Measurements from ENCODE around the gene PCDHGA1. TPM values are rescaled to one million over a fixed set of nuclear protein-coding genes. Genes with fewer than 3 reads are reported as not detected.

PCDHGA1 gene
- polyA plus RNA-seq, 1 donor (not counting 4 experiments of a cell fraction or from before 2014, with no cell fraction given) = 0.09 TPM

DNA sequence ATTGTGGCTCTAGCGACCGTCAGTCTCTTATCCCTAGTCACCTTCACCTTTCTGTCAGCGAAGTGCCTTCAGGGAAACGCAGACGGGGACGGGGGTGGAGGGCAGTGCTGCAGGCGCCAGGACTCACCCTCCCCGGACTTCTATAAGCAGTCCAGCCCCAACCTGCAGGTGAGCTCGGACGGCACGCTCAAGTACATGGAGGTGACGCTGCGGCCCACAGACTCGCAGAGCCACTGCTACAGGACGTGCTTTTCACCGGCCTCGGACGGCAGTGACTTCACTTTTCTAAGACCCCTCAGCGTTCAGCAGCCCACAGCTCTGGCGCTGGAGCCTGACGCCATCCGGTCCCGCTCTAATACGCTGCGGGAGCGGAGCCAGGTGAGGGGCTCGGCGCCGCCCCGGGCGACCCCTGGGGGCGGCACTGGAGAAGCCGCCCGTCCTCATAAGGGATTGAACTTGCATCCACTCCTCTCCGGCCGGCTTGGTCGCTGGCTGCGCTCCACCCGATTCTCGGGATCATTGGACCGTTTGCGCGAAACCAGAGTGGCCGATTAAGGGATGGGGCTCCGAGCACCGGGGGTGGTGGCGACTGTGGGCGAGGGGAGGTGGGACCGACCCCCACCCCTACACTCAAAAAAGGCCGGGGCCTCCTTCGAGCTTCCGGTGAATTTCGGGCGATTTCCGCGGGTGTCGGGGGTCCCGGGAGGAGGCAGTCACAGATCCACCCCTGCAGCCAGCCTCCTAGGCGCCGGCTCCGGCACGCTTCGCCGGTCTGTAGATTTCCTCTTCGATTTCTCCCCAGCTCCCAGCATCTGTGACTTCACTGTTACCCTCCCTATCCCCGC, 161.2 kb downstream of the PCDHGA1 start:
- Histone ChIP-seq H4K20me1 (ENCODE audit: control insufficient read depth, extremely low read depth, insufficient read depth, low read length) (no peaks in the 10 kb centered on the region), H2AFZ (ENCODE audit: control insufficient read depth, low read length) (no peak overlapping the region), H3K27ac (ENCODE audit: control insufficient read depth, insufficient read depth, low read length) (no peak overlapping the region), H3K9ac (ENCODE audit: control insufficient read depth, extremely low read depth, insufficient read depth, low read length) (no peak overlapping the region), H3K4me3 (ENCODE audit: control insufficient read depth in 2 of 3, extremely low read depth in 1 of 3, insufficient read depth in 2 of 3, low read depth in 1 of 3, low read length in 3 of 3) (no peak overlapping the region), H3K9me1 (ENCODE audit: control insufficient read depth, extremely low read depth, insufficient read depth, low read length) (no peaks in the 10 kb centered on the region), H3K27me3 (ENCODE audit: control insufficient read depth, extremely low read depth, insufficient read depth, low read length) (no peaks in the 10 kb centered on the region), H3K36me3 (ENCODE audit: control insufficient read depth in 2 of 2, extremely low read depth in 1 of 2, insufficient read depth in 2 of 2, low read length in 2 of 2) (peaks cover 0 to 3% of the 10 kb centered on the region in 2 experiments), H3K79me2 (ENCODE audit: control insufficient read depth, insufficient read depth, low read length) (no peaks in the 10 kb centered on the region), H3K4me1 (ENCODE audit: control insufficient read depth, extremely low read depth, insufficient read depth, low read length) (peaks cover 21% of the 10 kb centered on the region), H3K4me2 (ENCODE audit: control insufficient read depth, extremely low read depth, insufficient read depth, low read depth, low read length) (no peak overlapping the region), H3K9me3 (ENCODE audit: control insufficient read depth, low read depth, low read length) (no peaks in the 10 kb centered on the region)
- TF ChIP-seq EZH2 (IDR thresholded peaks at IDR 0.05; ENCODE audit: low read length) (no peak), CTCF (optimal IDR thresholded peaks at IDR 0.05 in 1 of 3, IDR thresholded peaks at IDR 0.05 in 1 of 3, conservative IDR thresholded peaks at IDR 0.05 in 1 of 3; ENCODE audit: extremely low read depth in 1 of 3, insufficient read depth in 2 of 3, low read length in 3 of 3) (no peak)
- FAIRE-seq = no peak
- dilution Hi-C loops (cut with MboI; ENCODE audit: extremely low pct_ligation_motif_present, low sequenced_read_pairs) = no loop called here
- DNase-seq (ENCODE audit: low read depth, low spot score) = no peak

DNA sequence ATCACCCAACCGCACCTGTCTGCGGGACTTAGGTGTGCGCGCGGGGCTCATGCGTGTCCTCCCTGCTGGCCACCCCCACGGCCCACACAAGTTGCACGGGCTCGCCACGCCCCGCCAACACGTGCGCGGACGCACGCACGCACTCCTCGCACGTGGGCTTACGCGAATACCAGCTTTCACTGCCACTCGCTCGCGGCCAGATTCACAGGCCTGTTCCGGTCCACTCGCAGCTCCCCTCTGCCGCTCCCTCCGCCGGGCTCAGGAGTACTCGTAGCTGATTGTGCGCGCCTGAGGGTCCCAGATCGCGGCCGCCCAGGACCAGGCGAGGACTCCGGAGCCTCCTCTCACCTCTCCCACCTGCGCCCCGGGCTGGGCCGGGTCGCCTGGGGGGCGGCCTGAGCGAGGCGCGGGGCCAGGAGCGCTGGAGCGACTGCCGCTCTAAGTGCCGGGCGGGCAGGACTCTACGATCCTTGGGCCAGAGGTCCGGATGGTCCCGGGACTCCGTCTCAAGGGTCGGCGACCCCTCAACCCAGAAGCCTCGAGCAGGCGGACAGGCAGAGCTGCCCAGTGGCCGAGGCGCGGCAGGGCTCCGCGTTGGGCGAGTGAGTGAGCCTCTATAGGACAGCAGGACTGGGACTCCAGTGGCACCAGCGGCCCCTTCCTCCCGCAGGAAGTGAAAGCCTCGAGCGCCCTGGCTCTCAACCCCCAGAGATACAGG, 162.0 kb downstream of the PCDHGA1 start:
- H2AFZ ChIP-seq (ENCODE audit: control insufficient read depth, low read length) = no peak overlapping the region
- FAIRE-seq (no peak), DNase-seq (ENCODE audit: low read depth, low spot score) (no peak)
- H3K27me3 ChIP-seq (ENCODE audit: control insufficient read depth, extremely low read depth, insufficient read depth, low read length) = no peaks in the 10 kb centered on the region
- H4K20me1 ChIP-seq (ENCODE audit: control insufficient read depth, extremely low read depth, insufficient read depth, low read length) = no peaks in the 10 kb centered on the region
- H3K79me2 ChIP-seq (ENCODE audit: control insufficient read depth, insufficient read depth, low read length) = no peaks in the 10 kb centered on the region
- TF ChIP-seq CTCF (optimal IDR thresholded peaks at IDR 0.05 in 1 of 3, IDR thresholded peaks at IDR 0.05 in 1 of 3, conservative IDR thresholded peaks at IDR 0.05 in 1 of 3; ENCODE audit: extremely low read depth in 1 of 3, insufficient read depth in 2 of 3, low read length in 3 of 3) (no peak), EZH2 (IDR thresholded peaks at IDR 0.05; ENCODE audit: low read length) (no peak)
- no peaks in the 10 kb centered on the region for H3K9me1 ChIP-seq (ENCODE audit: control insufficient read depth, extremely low read depth, insufficient read depth, low read length)
- H3K9me3 ChIP-seq (ENCODE audit: control insufficient read depth, low read depth, low read length) = no peaks in the 10 kb centered on the region
- no peak overlapping the region for H3K9ac ChIP-seq (ENCODE audit: control insufficient read depth, extremely low read depth, insufficient read depth, low read length)
- H3K36me3 ChIP-seq (ENCODE audit: control insufficient read depth in 2 of 2, extremely low read depth in 1 of 2, insufficient read depth in 2 of 2, low read length in 2 of 2) = peaks cover 0 to 3% of the 10 kb centered on the region in 2 experiments
- H3K4me2 ChIP-seq (ENCODE audit: control insufficient read depth, extremely low read depth, insufficient read depth, low read depth, low read length) = no peak overlapping the region
- peaks cover 21% of the 10 kb centered on the region for H3K4me1 ChIP-seq (ENCODE audit: control insufficient read depth, extremely low read depth, insufficient read depth, low read length)
- no peak overlapping the region for H3K27ac ChIP-seq (ENCODE audit: control insufficient read depth, insufficient read depth, low read length)
- dilution Hi-C loops (cut with MboI; ENCODE audit: extremely low pct_ligation_motif_present, low sequenced_read_pairs) = no loop called here
- no peak overlapping the region for H3K4me3 ChIP-seq (ENCODE audit: control insufficient read depth in 2 of 3, extremely low read depth in 1 of 3, insufficient read depth in 2 of 3, low read depth in 1 of 3, low read length in 3 of 3)

Measured in keratinocyte (primary cell).